ENCODE measurements around the gene ZNF41. TPM values are rescaled to one million over a fixed set of nuclear protein-coding genes. Genes with fewer than 3 reads are reported as not detected.
"Not testable (repeated sequence)": the region's sequence is repeated elsewhere in the genome, so short reads cannot be mapped to it uniquely, and the experiment has no call there.

Gene ZNF41
- total RNA-seq, 1 donor from 2014 or later = 7.8 TPM

- no peak for DNase-seq (ENCODE audit: low read depth, low spot score)
- H3K4me1 Mint-ChIP-seq = peaks cover 15% of the 10 kb centered on the region
- peaks cover 2% of the 10 kb centered on the region for H3K36me3 Mint-ChIP-seq (ENCODE audit: low read depth)
- no peak overlapping the region for H3K27ac Mint-ChIP-seq (ENCODE audit: unreplicated experiment)
- TF ChIP-seq CTCF (conservative IDR thresholded peaks at IDR 0.05) = no peak
- peaks cover 9% of the 10 kb centered on the region for H3K9me3 Mint-ChIP-seq
- no peak overlapping the region for H3K4me3 Mint-ChIP-seq
- no peaks in the 10 kb centered on the region for H3K27me3 Mint-ChIP-seq (ENCODE audit: low read depth)
These were observed 15.4 kb upstream of the ZNF41 start for GRCh38 chrX:47498411-47498810.

DNA sequence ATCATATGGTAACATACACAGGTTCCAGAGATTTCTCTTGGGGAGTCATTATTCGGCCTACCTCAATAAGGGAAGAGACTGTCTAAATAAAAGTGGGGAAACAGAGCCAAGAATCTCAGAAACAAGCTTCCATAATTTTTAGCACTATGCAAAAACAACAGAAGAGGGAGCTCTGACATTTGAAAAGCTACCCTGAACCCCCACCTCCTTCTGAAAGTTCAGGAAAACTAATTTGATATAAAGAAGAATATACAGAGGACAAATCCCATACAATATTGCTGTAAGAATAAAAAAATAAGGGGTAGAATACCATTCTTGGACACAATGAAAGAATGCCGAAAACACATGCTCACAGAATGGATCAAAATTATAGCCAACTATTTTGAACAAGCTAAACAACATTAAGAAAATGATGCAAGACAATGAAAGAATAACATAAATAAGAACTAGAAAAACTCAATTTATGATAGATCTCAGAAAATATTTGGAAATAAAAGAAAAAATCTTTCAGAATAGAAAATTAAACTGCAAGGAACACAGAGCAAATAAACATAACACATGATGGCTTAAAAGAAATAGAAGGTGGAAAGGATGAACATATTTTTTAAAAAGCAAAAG lies 14.4 kb upstream of the ZNF41 start:
- Mint-ChIP-seq H3K9me3 (peaks cover 9% of the 10 kb centered on the region), H3K27ac (ENCODE audit: unreplicated experiment) (no peak overlapping the region), H3K27me3 (ENCODE audit: low read depth) (no peaks in the 10 kb centered on the region), H3K36me3 (ENCODE audit: low read depth) (peaks cover 2% of the 10 kb centered on the region), H3K4me1 (peaks cover 10% of the 10 kb centered on the region), H3K4me3 (no peak overlapping the region)
- DNase-seq (ENCODE audit: low read depth, low spot score) = no peak
- peak; percentile 38 for TF ChIP-seq CTCF (conservative IDR thresholded peaks at IDR 0.05)

DNA sequence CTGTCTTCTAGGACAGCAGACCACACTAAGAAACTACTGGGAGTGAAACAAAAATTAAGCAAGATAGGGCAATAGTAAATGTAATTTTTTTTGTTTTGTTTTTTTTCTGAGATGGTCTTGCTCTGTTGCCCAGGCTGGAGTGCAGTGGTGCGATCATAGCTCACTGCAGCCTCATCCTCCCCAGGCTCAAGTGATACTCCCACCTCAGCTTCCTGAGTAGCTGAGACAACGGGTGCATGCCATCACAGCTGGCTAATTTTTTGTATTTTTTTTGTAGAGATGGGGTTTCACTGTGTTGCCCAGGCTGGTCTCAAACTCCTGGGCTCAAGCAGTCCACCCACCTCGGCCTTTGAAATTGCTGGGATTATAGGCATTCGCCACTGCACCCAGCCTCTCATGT lies 9.1 kb upstream of the ZNF41 start:
- not testable (repeated sequence) for DNase-seq (ENCODE audit: low read depth, low spot score); H3K27me3 Mint-ChIP-seq (ENCODE audit: low read depth); H3K36me3 Mint-ChIP-seq (ENCODE audit: low read depth); H3K4me3 Mint-ChIP-seq; H3K4me1 Mint-ChIP-seq; H3K27ac Mint-ChIP-seq (ENCODE audit: unreplicated experiment)
- H3K9me3 Mint-ChIP-seq = peaks cover 14% of the 10 kb centered on the region

- no peak for TF ChIP-seq CTCF (conservative IDR thresholded peaks at IDR 0.05)
- Mint-ChIP-seq H3K9me3 (peaks cover 9% of the 10 kb centered on the region), H3K36me3 (ENCODE audit: low read depth) (no peaks in the 10 kb centered on the region), H3K4me3 (no peak overlapping the region), H3K27me3 (ENCODE audit: low read depth) (no peaks in the 10 kb centered on the region), H3K27ac (ENCODE audit: unreplicated experiment) (no peak overlapping the region), H3K4me1 (peaks cover 7% of the 10 kb centered on the region)
- DNase-seq (ENCODE audit: low read depth, low spot score) = no peak
These were observed 6.7 kb upstream of the ZNF41 start for GRCh38 chrX:47489507-47490275.

- peak overlapping the region; percentile 44 for H3K4me3 Mint-ChIP-seq
These were observed 1.9 kb upstream of the ZNF41 start for GRCh38 chrX:47484885-47485284.

More at GRCh38 chrX:47484885-47485284, 1.9 kb upstream of the ZNF41 start:
- Mint-ChIP-seq H3K36me3 (ENCODE audit: low read depth) (peaks cover 3% of the 10 kb centered on the region), H3K27ac (ENCODE audit: unreplicated experiment) (no peak overlapping the region), H3K9me3 (no peaks in the 10 kb centered on the region), H3K4me1 (peaks cover 25% of the 10 kb centered on the region), H3K27me3 (ENCODE audit: low read depth) (no peaks in the 10 kb centered on the region)
- no peak for TF ChIP-seq CTCF (conservative IDR thresholded peaks at IDR 0.05)
- no peak for DNase-seq (ENCODE audit: low read depth, low spot score)

Measured in neural crest cell (in vitro differentiated cells).